AG09309 (cell line): ENCODE results near the gene PER3.

Source experiments
- DNase-seq: peaks from one replicate; pipeline ENCODE4 v3.0.0-alpha.2; 2010; ENCODE audit warnings: low read depth
- H3K4me3 ChIP-seq: 2 replicates; pipeline ENCODE4 v1.5.1; 2011; ENCODE audit warnings: mild to moderate bottlenecking, low read depth, low read length, moderate library complexity; ENCODE audit not compliant: control insufficient read depth
- TF ChIP-seq, protein P1 (sequence below): IDR thresholded peaks from 2 replicates; pipeline ENCODE4 v1.5.1; 2011; ENCODE audit warnings: mild to moderate bottlenecking, low read depth, low read length, inconsistent platforms; ENCODE audit not compliant: insufficient read depth, control insufficient read depth; ENCODE audit errors: missing control alignments

Gene PER3

DNA sequence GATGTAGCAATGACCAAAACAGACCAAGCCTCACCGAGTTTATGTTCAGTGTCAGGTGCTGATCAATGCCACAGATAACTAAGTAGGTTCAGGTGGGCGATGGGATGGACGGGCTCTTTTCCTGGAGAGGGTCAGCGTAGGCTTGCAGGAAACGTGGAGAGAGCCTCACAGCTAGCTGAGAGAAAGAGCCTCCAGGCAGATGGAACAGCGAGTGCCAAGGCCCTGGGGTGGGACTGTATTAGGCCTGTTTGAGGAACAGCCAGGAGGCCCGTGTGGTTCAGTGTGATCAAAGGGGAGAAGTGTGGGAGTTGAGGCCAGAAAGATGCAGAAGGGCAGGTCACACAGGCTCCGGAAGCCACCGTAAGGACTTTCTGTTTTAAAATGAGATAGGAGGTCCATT, 76.0 kb downstream of the PER3 start:
- TF ChIP-seq, protein P1, sequence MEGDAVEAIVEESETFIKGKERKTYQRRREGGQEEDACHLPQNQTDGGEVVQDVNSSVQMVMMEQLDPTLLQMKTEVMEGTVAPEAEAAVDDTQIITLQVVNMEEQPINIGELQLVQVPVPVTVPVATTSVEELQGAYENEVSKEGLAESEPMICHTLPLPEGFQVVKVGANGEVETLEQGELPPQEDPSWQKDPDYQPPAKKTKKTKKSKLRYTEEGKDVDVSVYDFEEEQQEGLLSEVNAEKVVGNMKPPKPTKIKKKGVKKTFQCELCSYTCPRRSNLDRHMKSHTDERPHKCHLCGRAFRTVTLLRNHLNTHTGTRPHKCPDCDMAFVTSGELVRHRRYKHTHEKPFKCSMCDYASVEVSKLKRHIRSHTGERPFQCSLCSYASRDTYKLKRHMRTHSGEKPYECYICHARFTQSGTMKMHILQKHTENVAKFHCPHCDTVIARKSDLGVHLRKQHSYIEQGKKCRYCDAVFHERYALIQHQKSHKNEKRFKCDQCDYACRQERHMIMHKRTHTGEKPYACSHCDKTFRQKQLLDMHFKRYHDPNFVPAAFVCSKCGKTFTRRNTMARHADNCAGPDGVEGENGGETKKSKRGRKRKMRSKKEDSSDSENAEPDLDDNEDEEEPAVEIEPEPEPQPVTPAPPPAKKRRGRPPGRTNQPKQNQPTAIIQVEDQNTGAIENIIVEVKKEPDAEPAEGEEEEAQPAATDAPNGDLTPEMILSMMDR, result no peak
- no peak overlapping the region for H3K4me3 ChIP-seq
- DNase-seq, result no peak

DNA sequence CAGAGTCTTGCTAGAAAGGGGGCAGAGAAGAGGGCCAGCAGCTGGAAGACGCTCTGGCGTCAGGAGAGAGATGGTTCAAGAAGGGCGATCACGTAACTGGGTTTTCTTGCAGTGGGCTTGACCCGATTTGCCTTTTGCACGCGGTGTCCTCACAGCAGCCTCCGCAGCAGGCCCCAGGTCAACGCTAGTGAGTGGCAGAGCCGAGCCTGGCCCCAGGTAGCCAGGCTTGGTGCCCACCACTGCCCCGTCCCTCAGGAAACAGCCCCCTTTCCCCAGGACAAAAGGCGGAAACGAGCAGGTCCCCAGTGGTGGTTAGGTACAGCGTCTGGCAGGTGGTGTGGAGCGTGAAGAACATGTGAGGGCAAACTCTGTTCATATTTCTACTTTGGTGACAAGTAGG, 77.4 kb downstream of the PER3 start:
- no peak for DNase-seq
- H3K4me3 ChIP-seq, result no peak overlapping the region
- TF ChIP-seq, protein P1, result no peak

DNA sequence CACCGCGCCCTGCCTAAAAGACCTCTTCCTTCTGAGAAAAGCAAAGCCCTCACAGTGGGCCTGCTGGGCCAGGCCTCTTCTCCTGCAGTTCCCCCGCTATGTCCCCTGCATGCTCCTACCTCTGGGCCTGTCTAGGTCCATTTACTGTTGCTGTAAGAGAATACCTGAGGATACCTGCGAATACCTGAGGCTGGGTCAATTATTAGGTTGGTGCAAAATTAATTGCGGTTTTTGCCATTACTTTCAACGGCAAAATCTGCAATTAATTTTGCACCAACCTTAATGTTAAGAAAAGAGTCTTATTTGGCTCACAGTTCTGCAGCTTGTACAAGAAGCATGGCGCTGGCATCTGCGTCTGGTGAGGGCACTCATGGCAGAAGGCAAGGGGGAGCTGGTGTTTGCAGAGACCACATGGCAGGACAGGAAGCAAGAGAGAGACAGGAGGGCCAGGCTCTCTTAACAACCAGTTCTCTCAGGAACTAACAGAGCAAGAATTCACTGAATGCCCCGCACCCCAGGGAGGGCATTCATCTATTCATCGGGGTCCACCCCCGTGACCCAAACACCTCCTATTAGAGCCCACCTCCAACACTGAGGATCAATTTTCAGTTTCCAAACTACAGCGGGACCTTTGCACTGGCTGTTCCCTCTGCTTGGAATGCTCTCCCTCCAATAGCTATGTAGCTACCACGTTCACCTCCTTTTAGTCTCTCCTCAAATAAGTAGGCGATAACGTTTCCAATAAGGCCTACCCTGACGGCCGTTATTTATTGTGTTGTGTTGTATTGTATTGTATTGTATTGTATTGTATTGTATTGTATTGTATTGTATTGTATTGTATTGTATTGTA, 78.3 kb downstream of the PER3 start:
- TF ChIP-seq, protein P1, result no peak
- no peak overlapping the region for H3K4me3 ChIP-seq
- no peak for DNase-seq

DNA sequence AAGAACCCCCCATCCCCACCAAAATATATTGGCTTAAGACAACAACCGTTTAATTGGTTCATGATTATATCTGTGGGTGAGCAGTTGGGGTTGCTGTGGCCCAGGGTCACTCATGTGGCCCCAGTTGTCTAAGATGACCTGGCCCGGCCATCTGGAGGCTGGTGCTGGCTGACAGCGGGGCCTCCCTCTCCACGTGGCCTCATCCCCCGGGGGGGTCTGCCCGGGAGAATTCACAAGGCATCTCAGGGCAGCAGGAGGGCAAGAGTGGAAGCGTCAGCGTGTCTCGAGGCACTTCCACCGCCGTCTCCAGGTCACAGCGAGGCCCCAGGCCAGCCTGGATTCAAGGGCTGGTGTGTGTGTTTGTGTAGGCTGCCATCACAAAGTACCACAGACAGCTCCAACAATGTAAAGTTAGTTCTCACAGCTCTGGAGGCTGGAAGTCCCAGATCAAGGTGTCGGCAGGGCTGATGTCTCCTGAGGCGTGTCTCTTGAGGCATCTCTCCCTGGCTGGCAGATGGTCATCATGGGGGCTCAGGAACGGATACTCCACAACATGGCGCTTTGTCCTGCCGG, 79.8 kb downstream of the PER3 start:
- TF ChIP-seq, protein P1, result no peak
- H3K4me3 ChIP-seq, result no peak overlapping the region
- DNase-seq, result no peak

DNA sequence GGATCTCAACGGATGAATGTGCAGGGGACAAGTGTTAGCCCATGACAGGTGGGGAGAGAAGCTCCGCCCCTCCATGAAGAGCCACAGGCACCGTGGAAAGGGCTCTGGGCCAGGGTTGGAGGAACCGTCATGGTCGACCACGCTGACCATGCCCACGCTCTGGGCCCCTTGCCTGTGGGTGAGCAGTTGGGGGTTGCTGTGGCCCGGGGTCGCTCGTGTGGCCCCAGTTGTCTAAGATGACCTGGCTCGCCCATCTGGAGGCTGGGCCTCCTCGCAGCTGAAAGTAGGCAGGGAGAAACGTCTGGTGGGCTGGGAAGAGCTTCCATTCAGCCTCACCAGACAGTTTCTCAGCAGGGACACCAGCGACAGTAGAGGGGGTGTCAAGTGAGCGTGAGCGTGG, 81.9 kb downstream of the PER3 start:
- no peak overlapping the region for H3K4me3 ChIP-seq
- no peak for DNase-seq
- TF ChIP-seq, protein P1, result no peak

DNA sequence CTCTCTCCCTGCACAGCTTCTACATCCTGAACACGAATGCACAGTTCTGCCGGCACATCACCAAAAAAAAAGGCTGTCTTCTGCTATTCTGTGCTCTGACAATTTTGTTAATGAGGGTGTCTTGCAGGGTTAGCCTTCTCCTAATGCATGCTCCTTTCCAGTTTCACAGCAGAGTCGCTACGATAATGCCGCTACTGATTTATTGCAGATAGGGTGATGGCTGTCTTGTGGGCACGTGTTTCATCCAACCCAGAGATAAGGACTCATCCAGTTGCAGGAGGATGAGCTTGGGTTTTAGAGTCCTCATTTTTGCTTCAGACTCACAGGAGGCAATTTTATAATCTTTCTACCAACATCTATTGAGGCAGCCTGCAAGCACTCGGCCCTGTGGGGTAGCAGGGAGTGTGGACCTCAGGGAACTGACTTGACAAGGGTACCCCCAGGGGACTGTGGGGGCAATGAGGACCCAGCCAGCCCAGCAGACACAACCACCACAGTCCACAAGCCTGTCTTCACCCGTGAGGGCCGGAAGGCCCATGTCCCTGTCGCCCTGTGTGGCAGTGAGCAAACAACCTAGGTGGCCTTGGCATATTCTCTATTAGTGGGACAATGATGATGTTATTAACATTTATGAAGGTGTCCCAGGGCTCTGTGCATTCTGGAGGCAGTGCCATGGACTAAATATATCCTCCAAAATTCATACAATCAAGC, 84.1 kb downstream of the PER3 start:
- DNase-seq, result no peak
- TF ChIP-seq, protein P1, result no peak

More for the DNA sequence above, 84.1 kb downstream of the PER3 start:
- H3K4me3 ChIP-seq, result no peak overlapping the region
